Measurements from ENCODE around the gene PACRG.

DNA sequence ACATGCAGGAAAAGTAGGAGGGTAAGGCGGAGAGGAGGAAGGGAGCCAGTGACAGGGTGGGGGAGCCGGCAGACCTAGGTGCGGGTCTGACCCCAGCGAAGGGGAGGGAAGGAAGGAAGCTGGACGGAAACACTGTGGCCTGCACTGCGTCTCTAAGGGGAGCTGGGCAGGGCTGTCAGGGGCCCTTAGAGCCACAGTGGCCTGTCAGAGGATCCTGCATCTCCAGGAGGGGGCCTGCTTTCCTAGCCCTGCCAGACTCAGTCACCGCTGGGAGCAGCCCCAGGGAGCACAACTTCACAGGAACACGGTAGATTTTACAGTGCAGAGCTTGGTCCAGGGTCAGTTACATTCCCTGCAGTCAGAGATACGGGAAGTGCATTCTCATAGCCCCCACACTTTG is 118.2 kb downstream of the PACRG start:
- TF ChIP-seq CTCF (IDR thresholded peaks at IDR 0.05), result no peak
- no peak for TF ChIP-seq POLR2AphosphoS5 (IDR thresholded peaks at IDR 0.05)
- TF ChIP-seq POLR2A (IDR thresholded peaks at IDR 0.05), result no peak
- no peak for TF ChIP-seq EP300 (IDR thresholded peaks at IDR 0.05)

All from upper lobe of left lung (tissue), 4 donors.